ENCODE measurements around the gene PDZK1IP1.

DNA sequence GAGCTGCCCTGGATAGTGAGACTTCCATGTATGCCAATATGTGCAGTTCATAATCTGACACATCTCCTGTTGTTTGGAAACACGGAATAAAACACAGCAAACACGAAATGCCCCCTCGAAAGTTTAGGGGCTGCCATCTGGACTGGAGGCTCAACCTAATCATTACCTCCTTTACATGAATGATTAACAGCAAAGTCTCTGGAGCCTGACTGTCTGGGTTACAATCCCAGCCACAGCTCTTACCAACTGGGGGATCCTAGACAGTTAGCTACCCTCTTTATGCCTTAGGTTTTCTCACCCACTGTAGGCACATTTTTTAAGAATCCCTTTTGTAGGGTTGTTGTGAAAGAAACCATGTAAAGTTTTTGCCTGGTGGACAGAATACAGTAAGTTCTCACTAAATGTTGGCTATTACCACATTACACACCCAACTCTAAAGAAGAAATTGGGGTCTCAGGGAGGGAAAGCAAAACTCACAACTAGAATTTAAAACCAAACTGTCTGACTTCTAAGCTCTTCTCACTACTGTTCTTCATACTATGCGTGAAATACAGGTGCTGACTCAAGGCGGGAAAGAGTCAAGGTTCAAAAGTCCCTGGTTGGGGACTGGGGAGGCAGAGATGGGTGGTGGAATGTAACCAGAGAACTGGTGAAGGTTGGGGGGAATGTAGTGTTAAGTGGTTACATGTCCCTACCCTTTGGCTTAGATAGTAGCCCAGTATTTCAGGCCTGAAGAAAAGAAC lies 28.4 kb downstream of the PDZK1IP1 start:
- TF ChIP-seq, protein P1, sequence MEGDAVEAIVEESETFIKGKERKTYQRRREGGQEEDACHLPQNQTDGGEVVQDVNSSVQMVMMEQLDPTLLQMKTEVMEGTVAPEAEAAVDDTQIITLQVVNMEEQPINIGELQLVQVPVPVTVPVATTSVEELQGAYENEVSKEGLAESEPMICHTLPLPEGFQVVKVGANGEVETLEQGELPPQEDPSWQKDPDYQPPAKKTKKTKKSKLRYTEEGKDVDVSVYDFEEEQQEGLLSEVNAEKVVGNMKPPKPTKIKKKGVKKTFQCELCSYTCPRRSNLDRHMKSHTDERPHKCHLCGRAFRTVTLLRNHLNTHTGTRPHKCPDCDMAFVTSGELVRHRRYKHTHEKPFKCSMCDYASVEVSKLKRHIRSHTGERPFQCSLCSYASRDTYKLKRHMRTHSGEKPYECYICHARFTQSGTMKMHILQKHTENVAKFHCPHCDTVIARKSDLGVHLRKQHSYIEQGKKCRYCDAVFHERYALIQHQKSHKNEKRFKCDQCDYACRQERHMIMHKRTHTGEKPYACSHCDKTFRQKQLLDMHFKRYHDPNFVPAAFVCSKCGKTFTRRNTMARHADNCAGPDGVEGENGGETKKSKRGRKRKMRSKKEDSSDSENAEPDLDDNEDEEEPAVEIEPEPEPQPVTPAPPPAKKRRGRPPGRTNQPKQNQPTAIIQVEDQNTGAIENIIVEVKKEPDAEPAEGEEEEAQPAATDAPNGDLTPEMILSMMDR (IDR thresholded peaks at IDR 0.05; ENCODE audit: insufficient read depth, low read length): no peak
- TF ChIP-seq, protein P2, sequence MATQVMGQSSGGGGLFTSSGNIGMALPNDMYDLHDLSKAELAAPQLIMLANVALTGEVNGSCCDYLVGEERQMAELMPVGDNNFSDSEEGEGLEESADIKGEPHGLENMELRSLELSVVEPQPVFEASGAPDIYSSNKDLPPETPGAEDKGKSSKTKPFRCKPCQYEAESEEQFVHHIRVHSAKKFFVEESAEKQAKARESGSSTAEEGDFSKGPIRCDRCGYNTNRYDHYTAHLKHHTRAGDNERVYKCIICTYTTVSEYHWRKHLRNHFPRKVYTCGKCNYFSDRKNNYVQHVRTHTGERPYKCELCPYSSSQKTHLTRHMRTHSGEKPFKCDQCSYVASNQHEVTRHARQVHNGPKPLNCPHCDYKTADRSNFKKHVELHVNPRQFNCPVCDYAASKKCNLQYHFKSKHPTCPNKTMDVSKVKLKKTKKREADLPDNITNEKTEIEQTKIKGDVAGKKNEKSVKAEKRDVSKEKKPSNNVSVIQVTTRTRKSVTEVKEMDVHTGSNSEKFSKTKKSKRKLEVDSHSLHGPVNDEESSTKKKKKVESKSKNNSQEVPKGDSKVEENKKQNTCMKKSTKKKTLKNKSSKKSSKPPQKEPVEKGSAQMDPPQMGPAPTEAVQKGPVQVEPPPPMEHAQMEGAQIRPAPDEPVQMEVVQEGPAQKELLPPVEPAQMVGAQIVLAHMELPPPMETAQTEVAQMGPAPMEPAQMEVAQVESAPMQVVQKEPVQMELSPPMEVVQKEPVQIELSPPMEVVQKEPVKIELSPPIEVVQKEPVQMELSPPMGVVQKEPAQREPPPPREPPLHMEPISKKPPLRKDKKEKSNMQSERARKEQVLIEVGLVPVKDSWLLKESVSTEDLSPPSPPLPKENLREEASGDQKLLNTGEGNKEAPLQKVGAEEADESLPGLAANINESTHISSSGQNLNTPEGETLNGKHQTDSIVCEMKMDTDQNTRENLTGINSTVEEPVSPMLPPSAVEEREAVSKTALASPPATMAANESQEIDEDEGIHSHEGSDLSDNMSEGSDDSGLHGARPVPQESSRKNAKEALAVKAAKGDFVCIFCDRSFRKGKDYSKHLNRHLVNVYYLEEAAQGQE (IDR thresholded peaks at IDR 0.05; ENCODE audit: insufficient replicate concordance, low read depth): no peak
- TF ChIP-seq POLR2AphosphoS5 (IDR thresholded peaks at IDR 0.05; ENCODE audit: low read depth) (no peak), GABPA (IDR thresholded peaks at IDR 0.05; ENCODE audit: low read depth) (no peak), SPI1 (IDR thresholded peaks at IDR 0.05; ENCODE audit: borderline replicate concordance, low read depth) (no peak)
